Ishikawa (cell line): ENCODE results near the gene C5AR2.

Experiments used
- CEBPB ChIP-seq: IDR thresholded peaks from 2 replicates; pipeline ENCODE4 v1.6.1; 2012
- CREB1 ChIP-seq: IDR thresholded peaks from 2 replicates; pipeline ENCODE4 v1.6.1; 2012; ENCODE audit warnings: low read depth
- EGR1 ChIP-seq: IDR thresholded peaks from 2 replicates; pipeline ENCODE4 v1.6.1; 2012
- EP300 ChIP-seq: IDR thresholded peaks from 2 replicates; pipeline ENCODE4 v1.6.1; 2012; ENCODE audit warnings: borderline replicate concordance
- FOXM1 ChIP-seq: IDR thresholded peaks from 2 replicates; pipeline ENCODE4 v1.6.1; 2012; ENCODE audit warnings: low read depth, borderline replicate concordance
- MAX ChIP-seq: IDR thresholded peaks from 2 replicates; pipeline ENCODE4 v1.6.1; 2012
- NFIC ChIP-seq: IDR thresholded peaks from 2 replicates; pipeline ENCODE4 v1.6.1; 2012
- RAD21 ChIP-seq: IDR thresholded peaks from 2 replicates; pipeline ENCODE4 v1.6.1; 2012; ENCODE audit warnings: low read depth
- REST ChIP-seq: IDR thresholded peaks from 2 replicates; pipeline ENCODE4 v1.6.1; 2012; ENCODE audit warnings: low read depth, mild to moderate bottlenecking
- TAF1 ChIP-seq: IDR thresholded peaks from 2 replicates; pipeline ENCODE4 v1.6.1; 2012; ENCODE audit warnings: low read depth, mild to moderate bottlenecking
- USF1 ChIP-seq: IDR thresholded peaks from 2 replicates; pipeline ENCODE4 v1.6.1; 2012
- YY1 ChIP-seq: IDR thresholded peaks from 2 replicates; pipeline ENCODE4 v1.6.1; 2012; ENCODE audit warnings: low read depth

GRCh38 chr19:47375694-47376588, 44.0 kb downstream of the C5AR2 start:
- TF ChIP-seq EGR1 (no peak), RAD21 (no peak), EP300 (no peak), FOXM1 (no peak), TAF1 (no peak), CREB1 (no peak), REST (no peak), NFIC (no peak), YY1 (no peak), MAX (no peak), CEBPB (no peak), USF1 (no peak)
